Measurements from ENCODE around the gene ITCH. TPM values are rescaled to one million over a fixed set of nuclear protein-coding genes. Genes with fewer than 3 reads are reported as not detected.

The ITCH gene
- total RNA-seq, 2 experiments from 2014 or later, result 44.2 to 47.0 TPM

- H3K27me3 Mint-ChIP-seq, result no peaks in the 10 kb centered on the region
- Histone ChIP-seq H3K4me3 (ENCODE audit: low read length) (no peak overlapping the region), H3K27me3 (ENCODE audit: control insufficient read depth in 1 of 2, insufficient read depth in 2 of 2, low read length in 2 of 2) (no peaks in the 10 kb centered on the region), H3K9me3 (ENCODE audit: control insufficient read depth in 1 of 2, insufficient read depth in 1 of 2, low read length in 2 of 2) (no peaks in the 10 kb centered on the region), H3K4me1 (ENCODE audit: insufficient read depth, low read length) (peaks cover 13% of the 10 kb centered on the region), H3K36me3 (ENCODE audit: insufficient read depth, low read length) (peaks cover 21% of the 10 kb centered on the region), H3K27ac (ENCODE audit: low read depth in 1 of 2, low read length in 2 of 2) (no peak overlapping the region)
- H3K36me3 Mint-ChIP-seq (ENCODE audit: low read depth), result peaks cover 46% of the 10 kb centered on the region
- intact Hi-C loops (cut with DNase I, micrococcal nuclease), result no loop called here
- DNase-seq, result no peak
- TF ChIP-seq CTCF (IDR thresholded peaks at IDR 0.05), result no peak
- peaks cover 46% of the 10 kb centered on the region for H3K4me1 Mint-ChIP-seq (ENCODE audit: low read depth)
- no peak for ATAC-seq (ENCODE audit: poor library complexity)
- H3K9me3 Mint-ChIP-seq, result no peaks in the 10 kb centered on the region
- H3K4me3 Mint-ChIP-seq, result no peak overlapping the region
- H3K27ac Mint-ChIP-seq, result no peak overlapping the region
- ChIA-PET POLR2A (no interaction called here), CTCF (interaction anchor here (0.6 kb wide), 1 partner anchor 14 kb away, joined by 6 read pairs; no protein-coding TSS in a partner anchor)
These were observed 26.3 kb downstream of the ITCH start for GRCh38 chr20:34389206-34389953.

- DNase-seq, result no peak
- peaks cover 24% of the 10 kb centered on the region for H3K36me3 ChIP-seq (ENCODE audit: insufficient read depth, low read length)
- H3K27me3 ChIP-seq (ENCODE audit: control insufficient read depth in 1 of 2, insufficient read depth in 2 of 2, low read length in 2 of 2), result no peaks in the 10 kb centered on the region
- H3K4me3 ChIP-seq (ENCODE audit: low read length), result no peak overlapping the region
- Mint-ChIP-seq H3K4me1 (ENCODE audit: low read depth) (peaks cover 50% of the 10 kb centered on the region), H3K4me3 (no peak overlapping the region), H3K36me3 (ENCODE audit: low read depth) (peaks cover 52% of the 10 kb centered on the region), H3K27me3 (no peaks in the 10 kb centered on the region), H3K27ac (no peak overlapping the region), H3K9me3 (no peaks in the 10 kb centered on the region)
- intact Hi-C loops (cut with DNase I, micrococcal nuclease), result no loop called here
- ChIA-PET CTCF (interaction anchor here (0.6 to 1.6 kb wide), 2 partner anchors 14 to 77 kb away, joined by 3 to 6 read pairs; no protein-coding TSS in a partner anchor), POLR2A (no interaction called here)
- peaks cover 11% of the 10 kb centered on the region for H3K4me1 ChIP-seq (ENCODE audit: insufficient read depth, low read length)
- no peak for ATAC-seq (ENCODE audit: poor library complexity)
- TF ChIP-seq CTCF (IDR thresholded peaks at IDR 0.05), result no peak
- no peaks in the 10 kb centered on the region for H3K9me3 ChIP-seq (ENCODE audit: control insufficient read depth in 1 of 2, insufficient read depth in 1 of 2, low read length in 2 of 2)
- no peak overlapping the region for H3K27ac ChIP-seq (ENCODE audit: low read depth in 1 of 2, low read length in 2 of 2)
These were observed 27.0 kb downstream of the ITCH start for GRCh38 chr20:34389954-34390555.

GRCh38 chr20:34396408-34396807, 33.3 kb downstream of the ITCH start:
- Mint-ChIP-seq H3K9me3 (no peaks in the 10 kb centered on the region), H3K36me3 (ENCODE audit: low read depth) (peaks cover 62% of the 10 kb centered on the region), H3K4me3 (no peak overlapping the region), H3K27me3 (no peaks in the 10 kb centered on the region), H3K4me1 (ENCODE audit: low read depth) (peaks cover 31% of the 10 kb centered on the region), H3K27ac (no peak overlapping the region)
- H3K4me1 ChIP-seq (ENCODE audit: insufficient read depth, low read length), result no peaks in the 10 kb centered on the region
- no peak for DNase-seq
- ChIA-PET POLR2A (no interaction called here), CTCF (interaction anchor here (3.1 kb wide), 1 partner anchor 84 kb away, joined by 11 read pairs; no protein-coding TSS in a partner anchor)
- no peaks in the 10 kb centered on the region for H3K27me3 ChIP-seq (ENCODE audit: control insufficient read depth in 1 of 2, insufficient read depth in 2 of 2, low read length in 2 of 2)
- H3K36me3 ChIP-seq (ENCODE audit: insufficient read depth, low read length), result peaks cover 57% of the 10 kb centered on the region
- no peak overlapping the region for H3K4me3 ChIP-seq (ENCODE audit: low read length)
- intact Hi-C loops (cut with DNase I, micrococcal nuclease), result no loop called here
- no peak for ATAC-seq (ENCODE audit: poor library complexity)
- no peak overlapping the region for H3K27ac ChIP-seq (ENCODE audit: low read depth in 1 of 2, low read length in 2 of 2)
- TF ChIP-seq CTCF (IDR thresholded peaks at IDR 0.05), result no peak
- H3K9me3 ChIP-seq (ENCODE audit: control insufficient read depth in 1 of 2, insufficient read depth in 1 of 2, low read length in 2 of 2), result no peaks in the 10 kb centered on the region
